ENCODE data around the gene WNT6.

Gene WNT6

GRCh38 chr2:218857371-218858137 lies 2.1 kb upstream of the WNT6 start:
- DNase-seq: no peak

- no peak for DNase-seq
These were observed 1.5 kb upstream of the WNT6 start for GRCh38 chr2:218858138-218858445.

- DNase-seq: no peak
These were observed 692 bp upstream of the WNT6 start for GRCh38 chr2:218858671-218859555.

GRCh38 chr2:218859988-218860831 lies 605 bp downstream of the WNT6 start:
- no peak for DNase-seq

- DNase-seq: peak in 2 of 51 donors; percentile 27 to 57
These were observed 1.4 kb downstream of the WNT6 start for GRCh38 chr2:218860950-218861381.

GRCh38 chr2:218861645-218862318 lies 2.2 kb downstream of the WNT6 start:
- DNase-seq: no peak

- no peak for DNase-seq
These were observed 3.5 kb downstream of the WNT6 start for GRCh38 chr2:218863021-218863520.

GRCh38 chr2:218865396-218865795 lies 5.8 kb downstream of the WNT6 start:
- DNase-seq: no peak

- no peak for DNase-seq
These were observed 6.4 kb downstream of the WNT6 start for GRCh38 chr2:218865999-218866398.

GRCh38 chr2:218867900-218868299 lies 8.3 kb downstream of the WNT6 start:
- no peak for DNase-seq

GRCh38 chr2:218869064-218869463 lies 9.5 kb downstream of the WNT6 start:
- no peak for DNase-seq

GRCh38 chr2:218870984-218871344 lies 11.4 kb downstream of the WNT6 start:
- peak in 9 of 51 donors; percentile 5 to 19 (median 16) for DNase-seq

- DNase-seq: no peak
These were observed 12.0 kb downstream of the WNT6 start for GRCh38 chr2:218871345-218872302.

- DNase-seq: no peak
These were observed 13.2 kb downstream of the WNT6 start for GRCh38 chr2:218872645-218873358.

- peak in 3 of 51 donors; percentile 13 to 17 (median 17) for DNase-seq
These were observed 14.0 kb downstream of the WNT6 start for GRCh38 chr2:218873359-218874194.

GRCh38 chr2:218875692-218876246 lies 16.2 kb downstream of the WNT6 start:
- no peak for DNase-seq

- peak in 43 of 51 donors; percentile 5 to 81 (median 39) for DNase-seq
These were observed 17.1 kb downstream of the WNT6 start for GRCh38 chr2:218876562-218877219.
